HG02610 (cell line): ENCODE results near the gene SPHKAP.
"Not testable (repeated sequence)": the region's sequence is repeated elsewhere in the genome, so short reads cannot be mapped to it uniquely, and the experiment has no call there.

ENCODE experiments used
- ATAC-seq: cut with Tn5 transposase; IDR thresholded peaks from one replicate; pipeline ENCODE4 v1.9.1; 2021; ENCODE audit warnings: mild to moderate bottlenecking, moderate library complexity; ENCODE audit not compliant: unreplicated experiment

The SPHKAP gene

DNA sequence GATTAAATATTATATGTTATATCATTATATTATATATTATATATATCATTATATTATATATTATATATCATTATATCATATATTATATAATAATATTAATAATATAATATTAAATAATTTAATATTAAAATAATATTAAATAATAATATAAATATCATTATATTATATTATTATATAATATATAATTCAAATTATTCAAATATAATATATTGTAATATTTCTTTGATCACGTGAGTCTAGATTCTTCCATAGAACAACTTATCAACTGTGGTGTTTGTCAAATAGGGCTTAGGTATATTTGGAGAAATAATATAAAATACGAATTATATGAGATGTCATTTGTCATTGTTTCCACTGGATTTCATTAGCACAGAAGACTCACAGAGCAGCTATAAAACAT is 77.3 kb downstream of the SPHKAP start:
- no peak for ATAC-seq

GRCh38 chr2:228103379-228103778 is 78.1 kb downstream of the SPHKAP start:
- peak; percentile 18 for ATAC-seq

DNA sequence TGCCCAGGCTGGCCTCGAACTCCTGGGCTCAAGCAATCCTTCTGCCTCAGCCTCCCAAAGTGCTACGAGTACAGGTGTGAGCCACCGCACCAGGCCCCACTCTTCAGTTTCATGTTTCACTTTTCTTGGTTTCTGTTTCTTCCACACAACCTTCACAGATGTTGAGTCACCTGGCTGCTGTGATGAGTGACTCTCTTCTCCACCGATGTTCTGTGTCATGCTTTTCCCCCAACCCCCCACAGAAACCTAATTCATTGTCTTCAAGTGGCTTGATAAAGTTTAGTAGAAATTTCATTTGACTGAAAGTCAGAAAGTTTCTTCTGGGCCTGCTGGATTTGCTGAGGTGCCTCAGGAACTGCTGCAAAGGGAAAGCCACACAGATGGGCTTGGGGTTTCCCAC is 78.5 kb downstream of the SPHKAP start:
- ATAC-seq: peak; percentile 64

- ATAC-seq: no peak
Observed at GRCh38 chr2:228094377-228094921, 87.0 kb downstream of the SPHKAP start.

- no peak for ATAC-seq
Observed at GRCh38 chr2:228092056-228092455, 89.4 kb downstream of the SPHKAP start.

GRCh38 chr2:228086561-228086960 is 94.9 kb downstream of the SPHKAP start:
- ATAC-seq: no peak

- ATAC-seq: no peak
Observed at GRCh38 chr2:228084717-228085116, 96.8 kb downstream of the SPHKAP start.

GRCh38 chr2:228083131-228083530 is 98.4 kb downstream of the SPHKAP start:
- ATAC-seq: no peak

DNA sequence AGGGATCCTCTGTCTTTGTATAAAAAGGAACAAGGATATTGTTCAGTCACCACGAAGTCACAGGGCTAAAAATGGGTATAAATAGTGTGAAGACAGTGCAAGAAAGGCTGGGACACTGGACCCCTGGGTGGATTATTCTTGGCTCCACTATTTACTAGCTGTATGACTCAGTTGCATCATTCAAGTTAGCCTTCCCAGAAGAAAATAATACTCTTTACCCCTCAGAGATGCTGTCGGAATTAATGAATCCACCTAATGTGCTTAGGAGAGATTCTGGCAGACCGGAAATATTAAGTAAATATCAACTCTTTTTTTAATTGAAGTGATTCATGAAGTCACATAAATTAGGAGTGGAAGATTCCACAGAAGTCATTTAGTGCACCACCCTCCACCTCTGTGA is 98.9 kb downstream of the SPHKAP start:
- no peak for ATAC-seq

DNA sequence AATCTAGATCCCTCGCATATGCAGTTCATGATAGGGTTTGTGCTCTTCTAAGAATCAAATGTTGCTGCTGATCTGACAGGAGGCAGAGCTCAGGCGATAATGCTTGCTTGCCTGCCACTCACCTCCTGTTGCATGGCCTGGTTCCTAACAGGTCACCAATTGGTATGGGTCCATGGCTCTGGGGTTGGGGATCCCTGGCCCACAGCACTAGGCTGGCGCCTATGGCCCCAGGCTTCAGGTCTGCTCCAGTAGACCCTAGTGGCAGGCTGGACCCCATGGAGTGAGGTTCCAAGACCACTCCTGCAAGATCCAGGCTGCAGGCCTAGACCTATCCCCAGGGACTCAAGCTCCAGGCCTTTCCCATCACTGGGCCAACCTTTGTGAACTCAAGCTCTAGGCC is 102.3 kb downstream of the SPHKAP start:
- ATAC-seq: no peak

DNA sequence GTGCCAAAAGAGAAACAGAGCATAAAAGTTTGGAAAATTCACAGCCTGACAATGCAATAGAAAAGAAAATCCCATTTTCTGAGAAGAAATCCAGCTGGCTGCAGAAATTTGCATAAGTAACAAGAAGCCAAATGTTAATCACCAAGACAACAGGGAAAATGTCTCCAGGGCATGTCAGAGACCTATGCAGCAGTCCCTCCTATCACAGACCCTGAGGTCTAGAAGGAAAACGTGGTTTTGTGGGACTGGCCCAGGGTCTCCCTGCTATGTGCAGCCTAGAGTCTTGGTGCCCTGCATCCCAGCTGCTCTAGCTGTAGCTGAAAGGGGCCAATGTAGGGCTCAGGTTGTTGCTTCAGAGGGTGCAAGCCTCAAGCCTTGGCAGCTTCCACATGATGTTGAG is 104.8 kb downstream of the SPHKAP start:
- ATAC-seq: not testable (repeated sequence)

- ATAC-seq: no peak
Observed at GRCh38 chr2:228072669-228073068, 108.8 kb downstream of the SPHKAP start.

DNA sequence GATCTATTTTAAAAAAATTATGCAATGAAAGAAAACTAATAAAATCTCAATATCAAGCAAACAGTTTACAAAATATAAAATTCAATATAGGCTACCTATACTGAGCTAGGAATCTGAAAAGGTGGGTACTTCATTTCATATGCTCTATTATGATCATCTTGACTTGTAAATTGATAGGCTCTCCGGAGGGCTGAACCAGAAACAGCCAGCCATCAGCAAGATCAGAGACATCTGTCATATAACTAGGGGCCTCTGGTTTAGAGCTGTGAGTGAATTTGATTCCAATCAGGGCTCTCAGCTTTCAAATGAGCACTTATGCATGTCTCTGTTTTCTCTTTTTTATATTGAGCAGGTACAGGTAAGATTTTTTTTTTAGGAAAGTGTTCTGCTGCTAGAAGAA is 114.2 kb downstream of the SPHKAP start:
- no peak for ATAC-seq

- ATAC-seq: no peak
Observed at GRCh38 chr2:228066126-228066798, 115.2 kb downstream of the SPHKAP start.

- ATAC-seq: no peak
Observed at GRCh38 chr2:228065686-228066085, 115.8 kb downstream of the SPHKAP start.

- no peak for ATAC-seq
Observed at GRCh38 chr2:228064796-228065315, 116.6 kb downstream of the SPHKAP start.

DNA sequence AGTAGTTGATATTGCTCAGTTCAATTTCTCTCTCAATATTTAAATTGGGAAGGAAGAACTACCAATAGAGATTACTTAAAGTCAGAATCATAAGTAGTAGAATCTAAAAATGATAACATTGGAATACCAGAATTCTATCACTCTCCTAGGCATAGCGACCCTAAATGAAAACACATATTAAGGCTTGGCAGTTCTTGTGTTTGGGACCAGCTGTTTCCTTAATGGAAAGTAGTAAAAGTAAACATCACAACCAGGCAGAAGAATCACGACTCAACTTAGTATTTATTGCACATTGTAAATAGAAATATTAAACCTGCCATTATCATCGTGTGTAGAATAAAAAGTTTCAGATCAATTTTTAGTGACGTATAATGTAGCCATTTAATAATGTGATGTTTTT is 117.5 kb downstream of the SPHKAP start:
- no peak for ATAC-seq

- ATAC-seq: peak; percentile 79
Observed at GRCh38 chr2:228063558-228063957, 117.9 kb downstream of the SPHKAP start.

DNA sequence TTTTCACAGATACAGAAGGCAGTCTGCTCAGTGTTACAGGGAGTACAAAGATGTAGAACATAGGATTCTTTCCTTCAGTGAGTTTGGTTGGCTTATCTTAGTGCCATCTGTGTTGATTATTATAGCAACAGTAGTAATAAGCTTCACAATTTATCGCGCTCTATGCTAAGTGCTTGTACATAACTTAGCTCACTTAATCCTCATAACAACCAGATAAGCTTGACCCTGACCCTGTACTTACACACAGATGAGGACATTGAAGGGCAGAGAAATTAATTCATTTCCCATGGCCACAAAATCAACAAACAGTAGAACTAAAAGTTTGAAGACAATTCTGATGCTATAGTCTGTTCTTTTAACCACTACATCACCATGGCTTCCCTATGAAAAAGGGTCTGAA is 121.8 kb downstream of the SPHKAP start:
- ATAC-seq: no peak

DNA sequence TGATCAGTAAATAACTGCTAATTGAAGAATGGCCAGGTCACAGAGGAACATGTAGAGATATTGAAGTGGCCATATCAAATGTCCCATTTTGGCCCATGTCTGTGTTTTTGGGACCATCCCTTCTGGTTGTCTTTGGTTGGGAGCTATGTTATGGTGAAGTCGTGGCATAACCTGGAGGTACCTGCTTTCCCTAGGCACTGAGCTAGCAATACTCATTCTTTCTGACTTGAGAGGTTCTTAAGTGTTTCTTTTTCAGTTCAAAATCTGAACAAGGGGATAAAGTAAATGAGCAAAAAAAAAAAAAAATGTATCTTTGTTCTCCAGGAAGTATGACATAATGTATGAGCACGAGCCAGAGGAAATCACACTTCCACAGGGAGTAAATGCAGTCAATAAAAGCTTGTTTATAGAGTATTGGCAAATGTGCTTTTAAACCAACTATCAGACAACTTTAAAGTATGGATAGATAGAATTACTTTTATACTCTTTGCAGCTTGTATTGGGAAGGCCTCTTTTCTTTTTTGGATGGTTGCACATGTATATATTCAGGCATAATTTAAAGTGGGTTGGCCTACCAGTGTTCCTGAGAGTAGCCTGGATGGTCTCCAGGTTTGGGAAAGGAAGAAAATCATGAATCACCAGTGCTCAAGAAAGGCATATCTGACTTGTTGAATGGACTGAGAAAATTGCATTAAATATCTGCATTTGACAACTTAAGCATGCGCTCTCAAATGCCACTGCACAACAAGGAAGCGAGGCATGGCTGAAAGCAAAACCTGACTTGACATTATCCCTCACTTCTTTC is 125.0 kb downstream of the SPHKAP start:
- ATAC-seq: no peak

DNA sequence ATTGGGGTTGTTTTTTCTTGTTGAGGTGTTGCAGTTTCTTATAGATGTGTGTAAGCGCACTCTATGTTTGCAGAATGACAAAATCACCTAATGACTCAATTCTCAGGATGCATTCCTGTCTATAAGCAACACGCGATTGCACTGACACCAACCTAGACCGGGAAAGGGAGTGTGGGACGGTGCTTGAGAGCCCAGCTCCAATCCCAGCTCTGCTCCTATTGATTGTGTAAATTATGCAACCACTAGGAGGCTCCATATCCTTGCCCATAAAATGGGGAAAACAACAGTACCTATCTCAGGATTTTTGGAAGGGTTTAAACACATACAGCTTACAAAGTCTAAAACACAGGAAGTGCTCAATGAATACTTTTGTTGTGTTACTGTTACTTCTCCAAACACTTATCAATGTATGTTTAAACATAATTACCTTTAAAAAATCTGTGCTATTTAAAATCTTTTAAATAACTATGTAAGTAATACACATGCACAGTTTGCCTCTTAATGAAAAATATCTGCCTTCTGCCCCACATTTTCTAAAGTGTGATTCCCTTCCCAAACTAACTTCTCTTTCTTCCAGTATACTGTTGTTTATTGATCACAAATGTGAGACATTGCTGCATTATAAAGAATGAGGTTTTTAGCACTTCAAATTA is 132.5 kb downstream of the SPHKAP start:
- peak; percentile 48 for ATAC-seq
